ENCODE measurements around the gene LCP2.
A peak's percentile ranks its signal among the peaks of the same experiment; 100 is the strongest.

The LCP2 gene

DNA sequence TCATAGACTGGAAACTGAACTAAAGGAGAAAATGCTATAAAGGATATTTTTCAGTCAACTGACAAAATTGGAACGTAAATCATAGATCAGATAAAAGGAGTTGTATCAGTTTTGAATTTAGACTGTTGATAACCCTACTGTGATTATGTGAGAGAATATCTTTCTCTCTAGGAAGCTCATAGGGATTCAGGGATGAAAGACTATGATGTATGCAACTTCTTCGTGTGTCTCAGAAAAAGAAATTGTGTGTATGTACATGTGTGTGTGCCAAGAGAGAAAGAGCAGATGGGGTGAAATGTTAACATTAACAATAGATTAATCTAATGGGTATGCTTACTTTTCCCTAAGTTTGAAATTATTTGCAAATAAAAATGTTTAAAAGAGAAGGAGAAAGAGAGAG, 95.5 kb downstream of the LCP2 start:
- no peak for DNase-seq

DNA sequence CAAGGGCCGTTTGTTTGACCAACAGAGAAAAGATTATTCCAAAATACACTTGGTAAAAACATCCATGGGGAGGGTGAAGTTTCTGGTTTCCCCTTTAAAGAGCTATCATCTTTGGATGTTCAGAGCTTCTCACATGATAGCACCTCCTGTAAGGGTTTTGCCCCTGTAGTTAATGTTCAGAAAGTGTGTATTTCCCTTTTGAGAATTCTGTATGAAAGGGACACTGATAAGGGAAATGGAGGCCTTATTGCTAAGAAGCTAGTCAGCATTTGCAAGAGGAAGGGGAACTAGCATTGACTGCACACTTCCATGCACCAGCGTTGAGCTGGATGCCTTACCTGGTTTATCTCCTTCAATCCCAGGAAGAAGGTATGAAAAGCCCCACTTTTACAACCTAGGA, 96.3 kb downstream of the LCP2 start:
- peak in 1 of 2 donors; percentile 28 for DNase-seq

DNA sequence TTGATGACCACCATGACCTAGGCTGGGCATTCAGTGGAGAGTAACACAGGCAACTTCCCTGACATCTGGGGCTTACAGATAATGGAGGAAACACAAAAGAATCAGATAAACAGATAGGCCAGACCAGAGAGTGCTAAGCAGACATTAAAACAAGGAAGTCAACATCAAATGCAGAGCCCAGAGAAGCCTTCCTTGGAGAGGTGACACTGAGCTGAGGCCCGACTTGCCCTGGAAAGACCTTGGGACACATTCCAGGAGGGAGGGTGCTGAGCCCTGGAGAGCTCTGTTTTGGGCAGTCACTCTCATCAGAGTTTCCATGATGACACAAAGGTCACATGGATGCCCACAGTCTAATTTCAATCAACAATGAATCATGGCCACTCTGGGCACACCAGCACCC, 96.7 kb downstream of the LCP2 start:
- peak in 1 of 2 donors; percentile 43 for DNase-seq
